Activated CD8-positive, alpha-beta T cell treated with anti-CD3 and anti-CD28 coated beads for 36 hours (primary cell): ENCODE measurements around the gene CC2D1B. TPM values are rescaled to one million over a fixed set of nuclear protein-coding genes. Genes with fewer than 3 reads are reported as not detected.

ENCODE experiments used
- ATAC-seq: fragments of 200-7000 bp; cut with Tn5 transposase; one replicate; pipeline ENCODE4 v1.10.0; 2021; ENCODE audit warnings: mild to moderate bottlenecking, moderate library complexity
- CTCF ChIA-PET: fragments of 350-600 bp; sonication (Branson Sonifier 250); formaldehyde crosslinking; loops from one replicate; lab custom pipeline; 2021; ENCODE audit warnings: antibody characterized with exemption; lab: Charles Lee
- POLR2A ChIA-PET: fragments of 350-600 bp; sonication (Branson Sonifier 250); formaldehyde crosslinking; loops from one replicate; lab custom pipeline; 2021; ENCODE audit warnings: antibody characterized with exemption; lab: Charles Lee
- DNase-seq: peaks from one replicate; pipeline ENCODE4 v3.0.0-alpha.2; 2020
- H3K27ac Mint-ChIP-seq: one replicate; pipeline ENCODE4 v1.8.0; 2021; ENCODE audit warnings: mild to moderate bottlenecking, mixed read lengths
- H3K27me3 Mint-ChIP-seq: one replicate; pipeline ENCODE4 v1.8.0; 2021; ENCODE audit warnings: mixed read lengths
- H3K36me3 Mint-ChIP-seq: one replicate; pipeline ENCODE4 v1.8.0; 2021; ENCODE audit warnings: low read depth, mixed read lengths
- H3K4me1 Mint-ChIP-seq: one replicate; pipeline ENCODE4 v1.8.0; 2021; ENCODE audit warnings: low read depth, mixed read lengths
- H3K4me3 Mint-ChIP-seq: one replicate; pipeline ENCODE4 v1.8.0; 2021; ENCODE audit warnings: mild to moderate bottlenecking, moderate library complexity, mixed read lengths
- H3K9me3 Mint-ChIP-seq: one replicate; pipeline ENCODE4 v1.8.0; 2021; ENCODE audit warnings: mixed read lengths
- CTCF ChIP-seq: fragments of 200-600 bp; IDR thresholded peaks from one replicate; pipeline ENCODE4 v1.8.0; 2022; ENCODE audit warnings: antibody characterized with exemption, mild to moderate bottlenecking
- intact Hi-C: fragments of 100-400 bp; cut with micrococcal nuclease; formaldehyde crosslinking; loops from one replicate; pipeline ENCODE4 v1.10.0; 2022
- total RNA-seq, 2 experiments: library from RNA; stranded (reverse); gene quantifications; one replicate each; pipeline ENCODE4 v1.2.3, GENCODE V29; 2021

Gene CC2D1B
- total RNA-seq, 2 experiments from 2014 or later, result 17.1 to 19.4 TPM

GRCh38 chr1:52368383-52369172 lies 2.6 kb upstream of the CC2D1B start:
- intact Hi-C loops, result no loop called here
- no peaks in the 10 kb centered on the region for H3K27me3 Mint-ChIP-seq
- POLR2A ChIA-PET, result interaction anchor here (0.6 to 1.9 kb wide), 4 partner anchors 14 to 49 kb away, joined by 3 to 9 read pairs (median 4); partner anchors contain the start of genes ORC1 and PRPF38A
- CTCF ChIA-PET, result interaction anchor here (0.6 to 0.7 kb wide), 2 partner anchors 84 to 313 kb away, joined by 3 read pairs; partner anchors contain the start of gene BTF3L4
- peaks cover 30% of the 10 kb centered on the region for H3K4me1 Mint-ChIP-seq
- ATAC-seq (no peak), DNase-seq (peak; percentile 65)
- no peak for TF ChIP-seq CTCF
- peak overlapping the region; percentile 33 for H3K4me3 Mint-ChIP-seq
- no peaks in the 10 kb centered on the region for H3K9me3 Mint-ChIP-seq
- H3K27ac Mint-ChIP-seq, result no peak overlapping the region
- peaks cover 32% of the 10 kb centered on the region for H3K36me3 Mint-ChIP-seq

- intact Hi-C loops, result no loop called here
- H3K4me1 Mint-ChIP-seq, result peaks cover 35% of the 10 kb centered on the region
- no peaks in the 10 kb centered on the region for H3K9me3 Mint-ChIP-seq
- H3K27me3 Mint-ChIP-seq, result no peaks in the 10 kb centered on the region
- no peak overlapping the region for H3K27ac Mint-ChIP-seq
- no peak for ATAC-seq
- POLR2A ChIA-PET, result interaction anchor here (0.8 to 1.9 kb wide), 2 partner anchors 33 to 37 kb away, joined by 3 to 9 read pairs; partner anchors contain the start of genes ORC1 and PRPF38A
- no peak for DNase-seq
- H3K36me3 Mint-ChIP-seq, result peaks cover 27% of the 10 kb centered on the region
- CTCF ChIA-PET, result interaction anchor here (1.1 kb wide), 1 partner anchor 36 kb away, joined by 3 read pairs; no protein-coding TSS in a partner anchor
- TF ChIP-seq CTCF, result no peak
- no peak overlapping the region for H3K4me3 Mint-ChIP-seq
Measured at GRCh38 chr1:52367272-52367671, 1.3 kb upstream of the CC2D1B start.

- Mint-ChIP-seq H3K27ac (peak overlapping the region; percentile 59), H3K27me3 (no peaks in the 10 kb centered on the region), H3K4me1 (peaks cover 39% of the 10 kb centered on the region), H3K36me3 (peaks cover 33% of the 10 kb centered on the region), H3K4me3 (peak overlapping the region; percentile 94), H3K9me3 (no peaks in the 10 kb centered on the region)
- DNase-seq (no peak), ATAC-seq (no peak)
- POLR2A ChIA-PET, result interaction anchor here (0.6 to 1.9 kb wide), 3 partner anchors 34 to 854 kb away, joined by 3 to 9 read pairs (median 3); partner anchors contain the start of genes CZIB, ORC1 and PRPF38A
- CTCF ChIA-PET, result interaction anchor here (0.7 to 1.1 kb wide), 3 partner anchors 36 to 477 kb away, joined by 3 read pairs; partner anchors contain the start of genes ORC1 and PRPF38A
- TF ChIP-seq CTCF, result no peak
- intact Hi-C loops, result no loop called here
Measured at GRCh38 chr1:52366517-52366827, 467 bp upstream of the CC2D1B start.

GRCh38 chr1:52365071-52365745 lies 797 bp downstream of the CC2D1B start:
- DNase-seq, result peak; percentile 37
- POLR2A ChIA-PET, result interaction anchor here (0.6 to 1.9 kb wide), 8 partner anchors 8 to 338 kb away, joined by 3 to 5 read pairs (median 3); partner anchors contain the start of genes ORC1 and PRPF38A
- no peaks in the 10 kb centered on the region for H3K27me3 Mint-ChIP-seq
- TF ChIP-seq CTCF, result no peak
- intact Hi-C loops, result no loop called here
- H3K36me3 Mint-ChIP-seq, result peaks cover 35% of the 10 kb centered on the region
- H3K4me1 Mint-ChIP-seq, result peaks cover 40% of the 10 kb centered on the region
- ATAC-seq, result no peak
- no peaks in the 10 kb centered on the region for H3K9me3 Mint-ChIP-seq
- peak overlapping the region; percentile 94 for H3K4me3 Mint-ChIP-seq
- CTCF ChIA-PET, result interaction anchor here (0.6 to 1.4 kb wide), 3 partner anchors 29 to 273 kb away, joined by 3 to 5 read pairs (median 4); partner anchors contain the start of genes ORC1 and PRPF38A
- peak overlapping the region; percentile 97 for H3K27ac Mint-ChIP-seq
